ENCODE results near the gene P2RY14.

Gene P2RY14

GRCh38 chr3:151228666-151229040 is 49.7 kb downstream of the P2RY14 start:
- Histone ChIP-seq H3K36me3 (ENCODE audit: control insufficient read depth in 2 of 2, insufficient read depth in 1 of 2, low read length in 2 of 2) (no peaks in the 10 kb centered on the region), H3K4me1 (ENCODE audit: control insufficient read depth, insufficient read depth, low read length) (no peaks in the 10 kb centered on the region), H3K27ac (ENCODE audit: extremely low read depth, low read depth, low read length) (no peak overlapping the region), H3K9me3 (ENCODE audit: control insufficient read depth, insufficient read depth, low read depth, low read length) (no peaks in the 10 kb centered on the region), H3K4me3 (ENCODE audit: low read depth, low read length) (no peak overlapping the region)
- TF ChIP-seq ZNF211 (tag by site-specific recombination; IDR thresholded peaks at IDR 0.05; ENCODE audit: low read depth) (no peak), ZFP41 (tag by site-specific recombination; IDR thresholded peaks at IDR 0.05; ENCODE audit: borderline replicate concordance) (no peak), ZNF223 (tag by site-specific recombination; IDR thresholded peaks at IDR 0.05) (no peak), ZBTB48 (tag by site-specific recombination; IDR thresholded peaks at IDR 0.05) (no peak)
- ChIA-PET POLR2A (no interaction called here), CTCF (interaction anchor here (0.6 to 3.1 kb wide), 18 partner anchors 9 to 660 kb away, joined by 3 to 32 read pairs (median 4); partner anchors contain the start of gene P2RY14)

- Histone ChIP-seq H3K4me3 (ENCODE audit: low read depth, low read length) (no peak overlapping the region), H3K4me1 (ENCODE audit: control insufficient read depth, insufficient read depth, low read length) (no peaks in the 10 kb centered on the region), H3K36me3 (ENCODE audit: control insufficient read depth in 2 of 2, insufficient read depth in 1 of 2, low read length in 2 of 2) (no peaks in the 10 kb centered on the region), H3K27ac (ENCODE audit: extremely low read depth, low read depth, low read length) (no peak overlapping the region), H3K9me3 (ENCODE audit: control insufficient read depth, insufficient read depth, low read depth, low read length) (no peaks in the 10 kb centered on the region)
- ChIA-PET POLR2A (no interaction called here), CTCF (interaction anchor here (0.6 to 3.1 kb wide), 29 partner anchors 8 to 1213 kb away, joined by 3 to 32 read pairs (median 4); partner anchors contain the start of gene P2RY14)
- no peak for TF ChIP-seq ZNF777 (tag by site-specific recombination; IDR thresholded peaks at IDR 0.05; ENCODE audit: borderline replicate concordance)
- 0 out of 2 replicates have a peak, but pooled peaks have one; percentile 20 for TF ChIP-seq ZBTB48 (tag by site-specific recombination; IDR thresholded peaks at IDR 0.05)
- TF ChIP-seq ZNF654 (tag by site-specific recombination; IDR thresholded peaks at IDR 0.05; ENCODE audit: low read depth): peak; percentile 83
- peak; percentile 23; the same call in 1 of the 2 replicates for TF ChIP-seq CTCF (tag by site-specific recombination; IDR thresholded peaks at IDR 0.05)
Measured at GRCh38 chr3:151227807-151228665, 50.3 kb downstream of the P2RY14 start.

GRCh38 chr3:151227266-151227806 is 51.0 kb downstream of the P2RY14 start:
- H3K9me3 ChIP-seq (ENCODE audit: control insufficient read depth, insufficient read depth, low read depth, low read length): no peaks in the 10 kb centered on the region
- no peak overlapping the region for H3K4me3 ChIP-seq (ENCODE audit: low read depth, low read length)
- ChIA-PET POLR2A (no interaction called here), CTCF (interaction anchor here (0.5 to 3.1 kb wide), 23 partner anchors 10 to 1890 kb away, joined by 3 to 32 read pairs (median 4); partner anchors contain the start of gene P2RY14)
- TF ChIP-seq ZNF560 (tag by site-specific recombination; IDR thresholded peaks at IDR 0.05; ENCODE audit: borderline replicate concordance) (no peak), ZNF148 (tag by site-specific recombination; IDR thresholded peaks at IDR 0.05; ENCODE audit: borderline replicate concordance) (no peak), PRDM10 (tag by site-specific recombination; IDR thresholded peaks at IDR 0.05) (no peak), ZNF521 (tag by site-specific recombination; IDR thresholded peaks at IDR 0.05) (no peak), ZNF48 (tag by site-specific recombination; IDR thresholded peaks at IDR 0.05) (no peak)
- no peaks in the 10 kb centered on the region for H3K36me3 ChIP-seq (ENCODE audit: control insufficient read depth in 2 of 2, insufficient read depth in 1 of 2, low read length in 2 of 2)
- no peak overlapping the region for H3K27ac ChIP-seq (ENCODE audit: extremely low read depth, low read depth, low read length)
- no peaks in the 10 kb centered on the region for H3K4me1 ChIP-seq (ENCODE audit: control insufficient read depth, insufficient read depth, low read length)
